ENCODE data around the gene KLHL8.

The KLHL8 gene

DNA sequence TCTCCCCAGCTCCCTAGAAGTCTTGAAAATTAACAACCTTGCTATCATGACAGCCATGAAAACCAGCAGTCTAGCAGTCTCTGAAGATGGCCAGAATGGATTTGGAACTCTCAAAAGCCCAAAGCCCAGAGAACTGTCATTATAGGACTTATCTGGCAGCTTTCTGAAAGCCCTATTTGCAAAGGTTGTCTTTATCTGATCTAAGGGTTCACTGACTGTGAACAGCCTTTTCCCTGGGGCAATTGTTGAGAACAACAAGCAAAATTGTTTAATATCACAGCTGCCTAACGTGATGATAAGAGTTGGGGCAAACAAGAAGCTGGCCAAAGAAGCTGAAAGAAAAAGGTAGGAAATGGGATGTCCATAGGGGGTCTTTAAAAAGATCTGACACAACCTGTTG, 20.9 kb upstream of the KLHL8 start:
- H3K4me3 ChIP-seq = no peak overlapping the region
- no peaks in the 10 kb centered on the region; the same call in 1 of the 2 replicates for H3K27me3 ChIP-seq (ENCODE audit: low read depth)
- in situ Hi-C loops (cut with MboI; ENCODE audit: low sequenced_read_pairs) = no loop called here
- peaks cover 15% of the 10 kb centered on the region for H3K9me3 ChIP-seq
- no peaks in the 10 kb centered on the region for H3K4me1 ChIP-seq
- no peak for DNase-seq (ENCODE audit: low spot score in 2 of 2)
- no peaks in the 10 kb centered on the region for H3K36me3 ChIP-seq (replicated peaks)

DNA sequence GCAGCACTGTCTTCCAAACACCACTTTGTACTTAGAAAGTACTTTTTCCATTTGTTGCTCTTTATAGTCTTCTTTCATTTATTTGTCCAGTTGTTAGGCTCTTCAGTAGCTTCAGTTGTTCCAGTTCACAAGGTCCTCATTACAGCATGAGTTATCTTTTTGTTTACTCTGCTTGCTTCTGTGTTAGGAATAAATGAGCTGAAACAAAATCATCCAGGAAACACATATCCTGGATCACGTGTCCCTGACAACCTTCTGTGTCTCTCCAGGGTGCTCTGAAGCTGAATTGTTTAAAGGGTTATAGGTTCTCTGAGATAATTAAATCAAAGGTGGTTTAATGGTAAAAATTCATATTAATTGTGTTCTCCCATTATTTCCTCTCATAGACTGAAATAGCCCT, 19.9 kb upstream of the KLHL8 start:
- Histone ChIP-seq H3K36me3 (replicated peaks) (no peaks in the 10 kb centered on the region), H3K4me3 (no peak overlapping the region), H3K4me1 (no peaks in the 10 kb centered on the region), H3K9me3 (peaks cover 15% of the 10 kb centered on the region), H3K27me3 (ENCODE audit: low read depth) (no peaks in the 10 kb centered on the region; the same call in 1 of the 2 replicates)
- in situ Hi-C loops (cut with MboI; ENCODE audit: low sequenced_read_pairs) = no loop called here
- no peak for DNase-seq (ENCODE audit: low spot score in 2 of 2)

DNA sequence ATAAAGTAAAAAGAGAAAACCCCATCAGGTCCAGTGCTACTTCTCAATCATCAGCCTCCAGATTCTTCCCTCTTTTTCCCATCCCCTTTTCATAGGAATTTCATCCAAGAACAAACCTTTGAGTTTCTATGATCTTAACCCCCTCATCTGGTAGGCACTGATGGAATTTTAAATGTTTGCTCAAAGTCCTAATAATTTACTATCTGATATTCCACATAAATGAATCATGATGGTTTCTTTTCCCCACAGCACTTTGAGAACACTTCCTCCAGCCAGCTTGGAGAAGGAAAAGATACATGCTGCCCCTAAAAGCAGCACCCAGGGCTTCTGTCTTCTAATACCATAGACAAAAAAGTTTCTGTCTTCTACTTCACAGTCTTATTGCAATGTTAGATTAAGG, 19.4 kb upstream of the KLHL8 start:
- no peak overlapping the region for H3K4me3 ChIP-seq
- no peaks in the 10 kb centered on the region for H3K4me1 ChIP-seq
- no peak for DNase-seq (ENCODE audit: low spot score in 2 of 2)
- no peaks in the 10 kb centered on the region; the same call in 1 of the 2 replicates for H3K27me3 ChIP-seq (ENCODE audit: low read depth)
- no peaks in the 10 kb centered on the region for H3K36me3 ChIP-seq (replicated peaks)
- peaks cover 15% of the 10 kb centered on the region for H3K9me3 ChIP-seq
- in situ Hi-C loops (cut with MboI; ENCODE audit: low sequenced_read_pairs) = loop anchor here (10.0 kb wide), 2 partner anchors 95 to 315 kb away; no protein-coding TSS in a partner anchor

DNA sequence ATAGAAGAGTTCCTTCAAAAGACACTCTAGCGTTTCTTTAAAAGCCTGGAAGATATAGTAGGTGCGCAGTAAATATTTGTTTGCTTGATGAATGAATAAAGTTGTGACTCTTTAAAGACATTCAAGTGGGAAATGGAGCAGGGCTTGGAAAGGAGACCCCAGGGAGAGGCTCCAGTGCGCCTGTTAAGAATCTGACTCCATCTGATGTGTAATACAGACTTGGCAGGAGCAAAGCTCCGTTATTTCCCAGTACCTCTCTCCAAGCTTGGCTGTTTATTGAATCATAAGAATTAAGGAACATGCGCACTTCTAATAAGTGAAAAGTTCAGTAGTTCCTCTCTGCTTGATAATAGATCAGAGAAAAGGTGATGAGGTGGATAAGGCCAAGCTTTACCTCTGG, 18.8 kb upstream of the KLHL8 start:
- H3K27me3 ChIP-seq (ENCODE audit: low read depth) = no peaks in the 10 kb centered on the region; the same call in 1 of the 2 replicates
- in situ Hi-C loops (cut with MboI; ENCODE audit: low sequenced_read_pairs) = loop anchor here (10.0 kb wide), 2 partner anchors 94 to 314 kb away; no protein-coding TSS in a partner anchor
- no peaks in the 10 kb centered on the region for H3K36me3 ChIP-seq (replicated peaks)
- DNase-seq (ENCODE audit: low spot score in 2 of 2) = no peak
- H3K4me3 ChIP-seq = no peak overlapping the region
- H3K9me3 ChIP-seq = peaks cover 15% of the 10 kb centered on the region
- H3K4me1 ChIP-seq = no peaks in the 10 kb centered on the region

DNA sequence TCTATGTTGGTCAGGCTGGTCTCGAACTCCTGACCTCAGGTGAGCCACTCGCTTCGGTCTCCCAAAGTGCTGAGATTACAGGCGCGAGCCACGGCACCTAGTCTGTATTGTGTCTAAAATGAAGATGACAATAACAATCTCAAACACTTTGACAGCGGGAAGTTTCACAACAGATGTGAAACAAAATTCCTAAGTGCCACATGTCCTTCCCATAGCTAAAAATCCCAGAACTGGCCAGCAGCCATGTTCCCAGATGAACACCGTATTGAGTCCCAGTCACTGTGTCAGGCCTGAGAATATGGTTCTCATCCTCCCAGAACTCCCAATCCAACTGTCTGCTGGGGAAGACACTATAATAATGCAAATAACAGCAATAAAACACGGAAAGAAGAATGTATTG, 16.4 kb upstream of the KLHL8 start:
- Histone ChIP-seq H3K36me3 (replicated peaks) (no peaks in the 10 kb centered on the region), H3K4me1 (no peaks in the 10 kb centered on the region), H3K9me3 (peaks cover 2% of the 10 kb centered on the region; the same call in 1 of the 2 replicates), H3K27me3 (ENCODE audit: low read depth) (no peaks in the 10 kb centered on the region; the same call in 1 of the 2 replicates), H3K4me3 (no peak overlapping the region)
- in situ Hi-C loops (cut with MboI; ENCODE audit: low sequenced_read_pairs) = loop anchor here (10.0 kb wide), 2 partner anchors 92 to 312 kb away; no protein-coding TSS in a partner anchor
- DNase-seq (ENCODE audit: low spot score in 2 of 2) = no peak

DNA sequence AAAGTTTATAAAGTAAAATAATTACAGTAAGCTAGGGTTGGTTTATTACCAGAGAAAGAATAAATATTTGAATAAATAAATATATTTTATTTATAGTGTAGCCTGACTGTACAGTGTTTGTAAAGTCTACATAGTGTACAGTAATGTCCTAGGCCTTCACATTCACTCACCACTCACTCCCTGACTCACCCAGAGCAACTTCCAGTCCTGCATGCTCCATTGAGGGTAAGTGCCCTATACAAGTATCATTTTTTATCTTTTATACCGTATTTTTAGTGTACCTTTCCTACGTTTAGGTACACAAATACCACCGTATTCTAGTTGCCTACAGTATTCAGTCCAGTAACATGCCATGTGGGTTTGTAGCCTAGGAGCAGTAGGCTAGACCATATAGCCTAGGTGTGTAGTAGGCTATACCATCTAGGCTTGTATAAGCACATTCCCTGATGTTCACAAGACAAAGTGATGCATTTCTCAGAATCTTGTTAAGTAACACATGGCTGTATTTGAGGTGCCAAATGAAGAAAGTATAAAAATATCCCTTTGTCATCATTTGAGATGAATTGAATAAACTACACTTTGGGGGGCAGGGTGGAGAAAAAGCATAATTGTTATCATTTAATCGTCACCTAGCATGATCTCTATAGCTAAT, 14.7 kb upstream of the KLHL8 start:
- in situ Hi-C loops (cut with MboI; ENCODE audit: low sequenced_read_pairs) = loop anchor here (10.0 kb wide), 2 partner anchors 90 to 310 kb away; no protein-coding TSS in a partner anchor
- no peaks in the 10 kb centered on the region for H3K36me3 ChIP-seq (replicated peaks)
- no peaks in the 10 kb centered on the region for H3K4me1 ChIP-seq
- no peaks in the 10 kb centered on the region; the same call in 1 of the 2 replicates for H3K27me3 ChIP-seq (ENCODE audit: low read depth)
- H3K4me3 ChIP-seq = no peak overlapping the region
- no peaks in the 10 kb centered on the region for H3K9me3 ChIP-seq
- no peak for DNase-seq (ENCODE audit: low spot score in 2 of 2)

DNA sequence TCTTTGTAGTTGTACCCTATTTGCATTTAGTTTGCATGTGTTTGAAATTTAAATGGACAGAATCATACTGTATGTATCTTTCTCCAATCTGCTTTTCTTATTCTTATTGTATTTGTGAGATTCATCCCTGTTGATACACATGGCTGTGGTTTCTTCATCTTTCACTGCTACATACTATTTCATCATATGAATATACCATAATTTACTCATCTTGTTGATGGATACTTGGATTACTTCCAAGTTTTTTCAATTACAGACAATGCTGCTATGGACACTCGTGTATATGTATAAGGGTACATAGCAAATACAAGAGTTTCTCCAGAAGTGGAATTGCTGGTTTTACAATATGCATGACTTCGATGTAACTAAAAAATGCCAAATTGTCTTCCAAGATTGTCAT, 11.8 kb upstream of the KLHL8 start:
- H3K4me3 ChIP-seq = no peak overlapping the region
- H3K4me1 ChIP-seq = no peaks in the 10 kb centered on the region
- no peaks in the 10 kb centered on the region for H3K36me3 ChIP-seq (replicated peaks)
- in situ Hi-C loops (cut with MboI; ENCODE audit: low sequenced_read_pairs) = loop anchor here (10.0 kb wide), 2 partner anchors 87 to 307 kb away; no protein-coding TSS in a partner anchor
- no peak for DNase-seq (ENCODE audit: low spot score in 2 of 2)
- H3K9me3 ChIP-seq = no peaks in the 10 kb centered on the region
- H3K27me3 ChIP-seq (ENCODE audit: low read depth) = no peaks in the 10 kb centered on the region

DNA sequence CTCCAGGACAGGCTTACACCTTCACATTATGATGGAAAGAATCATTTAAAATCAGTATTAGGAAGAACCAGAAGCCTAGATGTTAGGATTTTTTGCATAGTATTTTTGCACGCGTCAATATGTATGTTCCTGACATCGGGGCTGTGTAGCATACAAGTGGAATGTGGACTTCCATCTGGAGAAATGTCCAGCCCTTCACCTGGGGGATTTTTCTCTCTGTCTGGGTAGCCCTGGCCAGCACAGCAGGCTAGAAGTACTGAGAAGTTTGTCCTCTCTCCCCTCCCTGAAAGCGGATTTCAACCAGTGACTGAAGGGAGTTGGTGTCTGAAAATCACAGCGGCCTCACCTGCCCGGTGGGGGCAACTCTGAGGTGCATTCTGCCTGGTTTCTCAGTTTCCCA, 10.4 kb upstream of the KLHL8 start:
- in situ Hi-C loops (cut with MboI; ENCODE audit: low sequenced_read_pairs) = loop anchor here (10.0 kb wide), 2 partner anchors 86 to 306 kb away; no protein-coding TSS in a partner anchor

DNA sequence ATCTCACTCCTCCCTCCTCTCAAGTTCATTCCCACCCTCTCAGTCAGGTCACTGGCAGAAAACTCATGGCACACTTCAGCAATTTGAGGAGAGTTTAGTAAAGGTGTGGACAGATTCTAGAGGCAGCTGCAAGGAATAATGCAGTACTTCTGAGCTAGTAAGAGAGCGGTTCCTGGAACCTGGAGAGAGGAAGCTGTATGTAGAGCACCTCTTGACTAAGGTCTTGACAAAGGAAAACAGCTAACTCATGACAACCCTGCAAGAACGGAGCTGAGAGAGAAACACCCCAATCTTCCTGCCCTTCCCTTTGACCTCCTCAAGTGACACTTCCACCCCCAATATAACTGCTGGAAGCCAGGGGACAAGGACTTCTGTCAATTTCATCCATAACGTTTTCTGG, 9.6 kb upstream of the KLHL8 start:
- no peaks in the 10 kb centered on the region for H3K27me3 ChIP-seq (ENCODE audit: low read depth)
- H3K36me3 ChIP-seq (replicated peaks) = no peaks in the 10 kb centered on the region
- no peaks in the 10 kb centered on the region for H3K9me3 ChIP-seq
- no peak for DNase-seq (ENCODE audit: low spot score in 2 of 2)
- no peak overlapping the region for H3K4me3 ChIP-seq
- in situ Hi-C loops (cut with MboI; ENCODE audit: low sequenced_read_pairs) = loop anchor here (10.0 kb wide), 2 partner anchors 85 to 305 kb away; no protein-coding TSS in a partner anchor
- no peaks in the 10 kb centered on the region for H3K4me1 ChIP-seq

More for the DNA sequence above, 10.4 kb upstream of the KLHL8 start:
- no peak for DNase-seq (ENCODE audit: low spot score in 2 of 2)
- Histone ChIP-seq H3K36me3 (replicated peaks) (no peaks in the 10 kb centered on the region), H3K9me3 (no peaks in the 10 kb centered on the region), H3K4me1 (no peaks in the 10 kb centered on the region), H3K27me3 (ENCODE audit: low read depth) (no peaks in the 10 kb centered on the region), H3K4me3 (no peak overlapping the region)

DNA sequence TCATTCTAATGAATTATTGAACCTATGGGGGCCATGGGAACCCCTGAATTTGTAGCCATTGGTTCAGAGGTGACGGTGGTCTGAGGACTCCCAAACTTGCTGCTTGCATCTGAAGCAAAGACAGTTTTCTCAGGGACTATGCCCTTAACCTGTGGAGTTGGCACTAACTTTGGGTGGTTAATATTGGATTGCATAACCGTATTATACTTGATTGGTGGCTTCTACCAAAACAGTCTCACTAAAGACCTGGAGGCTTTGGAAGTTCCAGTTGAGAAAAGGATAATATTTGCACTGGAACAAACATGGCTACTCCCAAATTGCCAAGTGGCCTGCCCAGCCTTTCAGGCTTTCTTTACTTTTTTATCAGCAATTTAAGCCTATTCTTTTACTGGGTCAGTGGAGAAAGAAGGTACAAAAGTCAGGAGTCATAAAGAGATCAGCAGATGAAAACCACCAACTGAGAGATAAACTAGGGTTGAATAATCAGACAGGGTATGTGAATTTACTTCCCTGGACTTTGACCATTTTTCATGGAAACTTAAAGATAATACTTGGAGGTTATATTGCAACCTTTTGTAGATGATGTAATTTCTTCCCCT, 7.9 kb upstream of the KLHL8 start:
- Histone ChIP-seq H3K4me3 (no peak overlapping the region), H3K4me1 (peaks cover 11% of the 10 kb centered on the region), H3K9me3 (no peaks in the 10 kb centered on the region), H3K36me3 (replicated peaks) (no peaks in the 10 kb centered on the region), H3K27me3 (ENCODE audit: low read depth) (no peaks in the 10 kb centered on the region)
- in situ Hi-C loops (cut with MboI; ENCODE audit: low sequenced_read_pairs) = no loop called here
- no peak for DNase-seq (ENCODE audit: low spot score in 2 of 2)

DNA sequence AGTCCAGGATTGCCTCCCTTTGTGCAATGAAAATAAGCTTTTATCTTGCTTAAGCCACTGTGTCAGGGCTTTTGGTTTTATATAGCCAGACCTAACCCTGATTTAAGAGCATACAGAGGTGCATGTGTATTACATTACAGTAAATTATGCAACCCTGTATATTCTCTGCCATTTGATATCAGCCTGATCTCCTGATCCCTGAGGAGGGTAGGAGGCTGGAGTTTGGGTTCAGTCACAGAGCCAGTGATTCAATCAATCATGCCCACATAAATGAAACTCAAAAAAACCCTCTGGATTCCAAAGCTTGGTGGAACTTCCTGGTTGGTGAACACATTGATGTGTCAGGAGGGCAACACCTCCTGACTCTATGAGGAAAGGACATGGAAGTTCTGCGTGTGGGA, 7.3 kb upstream of the KLHL8 start:
- no peak for DNase-seq (ENCODE audit: low spot score in 2 of 2)
- in situ Hi-C loops (cut with MboI; ENCODE audit: low sequenced_read_pairs) = no loop called here
- peaks cover 11% of the 10 kb centered on the region for H3K4me1 ChIP-seq
- no peaks in the 10 kb centered on the region for H3K36me3 ChIP-seq (replicated peaks)
- H3K9me3 ChIP-seq = no peaks in the 10 kb centered on the region
- no peaks in the 10 kb centered on the region for H3K27me3 ChIP-seq (ENCODE audit: low read depth)
- H3K4me3 ChIP-seq = no peak overlapping the region

DNA sequence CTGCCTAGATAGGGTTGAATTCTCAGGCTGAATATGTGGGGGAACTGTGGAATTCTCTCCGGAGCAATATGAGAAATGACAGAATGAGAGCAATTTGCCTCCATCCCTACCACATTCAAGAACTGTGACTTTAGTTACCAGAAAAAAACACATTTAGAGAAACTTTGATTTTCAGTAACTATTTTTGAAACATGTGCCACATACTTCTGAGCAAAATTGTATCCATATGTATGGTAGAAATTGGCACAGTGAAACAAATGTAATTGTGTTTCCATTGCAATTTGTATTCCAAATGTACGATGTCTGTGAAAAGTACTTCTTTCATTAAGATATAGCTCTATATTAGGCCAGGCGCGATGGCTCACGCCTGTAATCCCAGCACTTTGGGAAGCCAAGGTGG, 5.5 kb upstream of the KLHL8 start:
- Histone ChIP-seq H3K4me3 (no peak overlapping the region), H3K4me1 (peaks cover 11% of the 10 kb centered on the region), H3K36me3 (replicated peaks) (no peaks in the 10 kb centered on the region), H3K9me3 (no peaks in the 10 kb centered on the region), H3K27me3 (ENCODE audit: low read depth) (no peaks in the 10 kb centered on the region)
- no peak for DNase-seq (ENCODE audit: low spot score in 2 of 2)
- in situ Hi-C loops (cut with MboI; ENCODE audit: low sequenced_read_pairs) = no loop called here

DNA sequence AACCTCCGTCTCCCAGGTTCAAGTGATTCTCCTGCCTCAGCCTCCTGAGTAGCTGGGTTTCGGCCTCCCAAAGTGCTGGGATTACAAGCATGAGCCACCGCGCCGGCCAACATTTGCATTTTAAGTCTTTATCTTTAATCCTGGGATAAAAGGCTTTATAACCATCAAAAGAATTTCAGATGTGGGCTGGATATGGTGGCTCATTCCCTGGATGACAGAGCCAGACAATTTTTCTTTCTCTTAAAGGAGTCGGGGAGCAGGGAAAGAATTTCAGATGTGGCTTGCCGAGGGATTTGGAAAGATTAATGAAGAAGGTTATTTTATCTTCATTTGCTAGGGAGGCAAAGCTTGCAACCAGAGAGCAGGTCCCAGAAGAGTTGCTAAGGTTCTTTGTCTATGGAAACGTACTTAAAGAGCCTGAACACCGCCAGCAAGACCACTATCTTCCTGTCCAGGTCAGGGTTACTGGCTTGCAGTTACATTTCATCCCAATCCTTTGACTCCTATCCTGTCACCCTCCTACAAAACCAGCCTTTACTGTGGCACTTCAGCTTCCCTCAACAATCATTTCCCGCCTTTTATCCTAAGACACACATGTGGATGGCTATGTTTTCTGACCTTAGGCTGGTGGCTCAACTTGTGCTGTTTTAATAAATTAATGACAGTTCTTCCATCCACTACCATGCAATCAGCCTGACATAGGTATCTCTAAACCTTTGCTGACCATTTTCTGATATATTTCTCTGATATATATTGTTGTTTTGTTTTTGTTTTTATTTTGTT, 3.9 kb upstream of the KLHL8 start:
- Histone ChIP-seq H3K27me3 (ENCODE audit: low read depth) (no peaks in the 10 kb centered on the region), H3K4me3 (no peak overlapping the region), H3K36me3 (replicated peaks) (no peaks in the 10 kb centered on the region; the same call in 1 of the 2 replicates), H3K4me1 (peaks cover 11% of the 10 kb centered on the region), H3K9me3 (no peaks in the 10 kb centered on the region)
- peak; percentile 80 to 84 for DNase-seq (ENCODE audit: low spot score in 2 of 2)
- in situ Hi-C loops (cut with MboI; ENCODE audit: low sequenced_read_pairs) = no loop called here

Measured in HAP-1 (cell line).